SIG-M5 treated with dmso at 0.1 percent for 504 hours (cell line): ENCODE results near the gene TAF10.

ENCODE experiments used
- DNase-seq: peaks from one replicate; lab custom pipeline; 2025; ENCODE audit not compliant: unreplicated experiment; lab: John Stamatoyannopoulos, UW

The TAF10 gene

DNA sequence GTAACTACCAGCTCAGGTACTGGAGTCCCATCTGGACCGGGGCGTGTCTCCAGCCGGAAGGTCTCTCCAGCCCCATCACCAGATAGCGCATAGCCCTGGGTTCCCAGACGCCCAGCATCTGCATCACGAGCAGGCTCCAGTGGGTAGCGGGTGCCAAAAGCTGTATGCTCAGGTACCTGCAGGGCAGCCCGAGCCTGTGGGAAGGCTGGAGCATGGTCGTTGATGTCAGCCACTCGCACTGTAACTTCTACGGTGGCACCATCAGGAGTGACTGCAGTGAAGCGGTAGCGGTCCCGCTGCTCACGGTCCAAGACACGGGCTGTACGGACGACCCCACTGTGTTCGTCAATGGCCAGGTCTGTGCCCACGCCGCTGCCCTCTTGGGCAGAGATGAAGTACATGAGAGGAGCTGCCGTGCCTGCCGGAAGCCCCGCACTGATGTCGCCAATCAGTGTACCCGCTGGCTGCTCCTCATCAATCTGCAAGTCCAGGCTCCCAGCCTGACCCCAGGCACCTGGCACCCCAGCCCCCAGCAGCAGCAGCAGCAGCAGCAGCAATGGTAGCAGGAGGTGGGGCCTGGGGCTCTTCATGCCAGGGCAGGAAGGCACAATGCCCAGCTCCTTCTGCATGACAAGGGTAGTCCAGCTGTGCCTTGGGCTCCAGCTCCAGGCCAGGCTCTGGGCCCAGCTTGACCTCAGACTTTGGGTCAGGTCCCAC, 29.1 kb upstream of the TAF10 start:
- DNase-seq = no peak

- no peak for DNase-seq
These were observed 28.3 kb upstream of the TAF10 start for GRCh38 chr11:6640036-6640984.

DNA sequence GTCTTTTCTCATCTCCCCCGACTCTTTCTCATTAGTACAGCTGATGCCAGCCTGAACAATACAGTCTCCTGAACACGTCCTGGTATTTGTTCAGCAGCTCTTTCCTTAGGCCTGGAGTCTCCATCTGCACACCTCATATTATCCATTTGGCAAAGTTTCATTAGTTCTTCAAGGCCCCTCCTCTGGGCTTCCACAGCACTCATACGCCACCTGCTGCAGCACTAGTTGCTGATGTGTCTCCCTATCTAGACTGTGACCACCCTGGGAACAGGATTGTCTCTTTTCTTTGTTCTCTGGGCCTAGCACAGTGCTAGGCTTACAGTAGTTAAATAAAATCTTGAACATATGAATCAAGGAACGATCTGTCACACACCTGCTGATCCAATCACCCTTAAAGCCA, 26.4 kb upstream of the TAF10 start:
- DNase-seq = no peak

DNA sequence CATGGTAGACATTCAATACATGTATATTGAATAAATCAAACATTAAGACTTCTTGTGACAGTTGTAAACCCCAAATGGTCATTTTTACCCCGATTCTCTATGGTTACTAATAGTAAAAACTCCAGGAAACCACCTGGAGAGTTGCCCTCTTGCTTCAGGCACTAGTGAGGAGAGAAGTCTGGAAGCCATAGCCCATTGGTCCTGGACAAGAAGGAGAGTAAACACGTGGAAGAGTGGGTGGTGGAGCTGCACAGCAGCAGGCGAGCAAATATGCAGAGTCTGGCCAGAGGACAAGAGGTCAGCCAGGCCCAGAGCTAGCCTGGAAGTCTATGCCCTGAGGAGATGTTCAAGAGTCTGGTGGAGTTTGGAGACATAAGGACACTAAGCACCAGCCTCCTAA, 25.9 kb upstream of the TAF10 start:
- no peak for DNase-seq

DNA sequence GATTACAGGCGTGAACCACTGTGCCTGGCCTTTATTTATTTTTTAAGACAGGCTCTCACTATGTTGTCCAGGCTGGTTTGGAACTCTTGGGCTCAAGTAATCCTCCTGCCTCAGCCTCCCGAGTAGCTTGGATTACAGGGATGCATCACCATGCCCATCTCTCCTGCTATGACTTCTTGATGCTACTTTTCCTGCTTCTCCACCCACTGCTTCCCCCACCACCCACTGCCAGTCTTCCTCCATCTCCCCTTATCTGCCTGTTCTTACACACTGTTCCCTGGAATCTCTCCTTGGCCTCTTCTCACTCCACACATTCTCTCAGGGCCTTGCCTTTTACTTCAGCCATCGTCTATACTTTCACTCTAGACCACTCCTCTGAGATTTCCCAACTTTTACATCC, 24.5 kb upstream of the TAF10 start:
- no peak for DNase-seq

DNA sequence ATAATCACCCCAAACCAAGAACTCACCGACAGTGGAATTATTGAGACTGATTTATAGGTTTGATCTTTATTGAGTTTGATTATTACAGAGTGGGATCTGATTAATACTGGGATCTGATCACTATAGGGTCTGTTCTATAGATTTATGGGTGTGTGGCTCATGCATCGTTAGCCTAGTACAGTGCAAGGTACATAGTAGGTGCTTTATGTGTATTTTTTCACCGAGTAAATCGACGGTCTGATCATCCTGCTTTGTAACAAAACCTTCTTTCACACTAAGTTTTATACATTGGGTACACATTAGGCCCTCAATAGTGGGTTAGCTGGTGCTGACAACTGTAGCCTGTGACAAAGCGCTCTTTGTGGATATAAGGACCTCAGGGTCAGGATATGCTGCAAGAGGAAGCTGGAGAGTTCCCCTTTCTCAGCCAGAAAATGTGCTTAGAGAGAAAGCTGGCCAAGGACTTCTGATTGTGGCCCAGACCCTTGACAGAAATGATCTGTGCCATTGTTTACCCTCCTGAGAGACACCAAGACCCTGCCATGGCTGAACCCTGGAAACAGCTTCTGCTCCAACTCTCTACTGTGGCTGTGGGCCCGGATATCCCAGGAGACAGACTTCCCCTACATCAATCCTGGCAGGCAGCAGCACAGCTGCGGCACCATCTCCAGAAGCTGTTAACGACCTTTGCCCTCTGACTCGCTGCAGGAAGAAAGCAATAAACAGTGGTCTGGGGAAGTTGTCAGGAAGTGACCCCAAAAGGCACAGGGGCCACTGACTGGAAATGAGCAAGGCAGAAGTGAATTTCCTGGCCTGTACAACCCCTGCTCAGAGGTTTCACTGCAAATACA, 23.3 kb upstream of the TAF10 start:
- peak; percentile 77 for DNase-seq

DNA sequence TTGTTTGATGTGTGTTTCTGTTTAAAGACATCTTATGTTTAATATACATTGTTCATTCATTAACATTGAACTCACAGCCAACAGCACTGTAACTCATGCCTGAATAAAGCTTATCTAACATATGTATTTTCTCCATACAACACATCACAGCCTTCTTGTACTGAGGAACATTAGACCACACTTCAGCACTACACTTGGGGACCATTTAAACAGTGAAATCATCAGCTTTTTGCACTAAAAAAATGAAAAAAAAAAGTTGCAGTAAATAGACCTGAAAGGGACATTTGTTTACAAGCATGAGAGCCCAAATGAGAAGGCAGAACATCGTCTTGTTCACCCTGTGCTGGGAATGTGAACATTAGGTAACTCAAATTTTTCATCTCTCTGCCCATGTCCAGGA, 22.5 kb upstream of the TAF10 start:
- DNase-seq = no peak

GRCh38 chr11:6633422-6634408, 21.7 kb upstream of the TAF10 start:
- DNase-seq = no peak

DNA sequence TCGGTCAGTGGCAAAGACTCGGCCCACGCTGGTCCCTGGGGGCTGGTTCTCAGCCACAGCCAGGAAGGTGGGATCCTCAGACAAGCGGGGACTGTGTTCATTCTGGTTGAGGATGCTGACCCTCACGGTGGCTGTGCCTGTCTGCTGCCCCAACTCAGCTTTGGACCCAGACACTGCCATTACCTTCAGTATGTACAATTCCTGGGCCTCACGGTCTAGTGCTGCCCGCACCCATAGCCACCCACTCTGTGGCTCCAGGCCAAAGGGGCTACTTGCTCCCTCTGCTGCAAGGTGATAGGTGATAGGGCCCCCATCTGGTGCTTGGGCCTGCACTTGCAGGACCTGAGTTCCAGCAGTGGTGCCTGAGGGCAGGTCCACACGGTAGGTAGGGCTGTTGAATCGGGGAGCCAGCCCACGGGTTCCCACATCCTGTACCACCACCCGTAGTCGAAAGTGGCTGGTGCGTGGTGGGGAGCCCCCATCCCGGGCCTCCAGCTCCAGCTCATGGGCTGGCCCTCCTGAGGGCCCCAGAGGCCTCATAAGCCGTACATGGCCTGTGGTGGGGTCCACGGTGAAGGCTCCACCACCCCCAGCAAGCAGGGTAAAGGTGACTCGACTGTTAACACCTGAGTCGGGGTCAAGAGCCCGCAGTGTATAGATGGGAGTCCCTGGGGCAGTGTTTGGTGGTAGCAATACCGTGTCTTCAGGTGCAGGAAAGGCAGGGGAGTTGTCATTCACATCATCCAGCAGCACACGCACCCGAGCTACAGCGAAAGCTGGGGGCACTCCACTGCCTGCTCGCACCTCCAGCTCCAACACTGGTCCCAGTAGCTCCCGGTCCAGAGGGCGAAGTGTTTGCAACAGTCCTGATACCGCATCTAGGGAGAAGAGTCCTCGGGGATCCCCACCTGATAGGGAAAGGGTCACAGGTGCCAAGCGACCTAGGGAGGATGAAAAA, 20.4 kb upstream of the TAF10 start:
- no peak for DNase-seq

DNA sequence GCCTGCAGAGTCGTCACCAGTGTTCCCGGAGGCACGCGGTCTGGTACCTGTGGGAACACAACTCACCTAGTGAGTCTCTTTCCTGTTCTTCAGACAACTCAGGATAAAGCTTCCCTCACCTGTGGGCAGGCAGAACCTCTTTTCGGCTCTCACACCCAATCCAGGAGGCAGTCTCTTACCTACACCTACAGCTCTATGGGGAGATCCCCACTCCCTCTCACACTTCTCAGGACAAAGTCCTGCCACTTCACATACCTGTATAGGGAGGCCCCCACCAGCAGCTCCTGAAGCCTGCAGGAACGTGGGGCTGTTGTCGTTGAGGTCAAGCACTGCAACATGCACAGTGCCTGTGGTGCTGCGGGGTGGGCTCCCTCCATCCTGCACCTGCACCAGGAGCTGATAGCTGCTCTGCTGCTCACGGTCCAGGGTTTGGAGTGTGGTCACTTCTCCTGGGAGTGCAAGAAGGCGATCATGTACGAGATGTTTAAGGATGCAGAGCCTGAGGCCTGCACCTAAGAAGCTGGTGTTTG, 19.4 kb upstream of the TAF10 start:
- no peak for DNase-seq

- no peak for DNase-seq
These were observed 18.7 kb upstream of the TAF10 start for GRCh38 chr11:6630632-6631291.

DNA sequence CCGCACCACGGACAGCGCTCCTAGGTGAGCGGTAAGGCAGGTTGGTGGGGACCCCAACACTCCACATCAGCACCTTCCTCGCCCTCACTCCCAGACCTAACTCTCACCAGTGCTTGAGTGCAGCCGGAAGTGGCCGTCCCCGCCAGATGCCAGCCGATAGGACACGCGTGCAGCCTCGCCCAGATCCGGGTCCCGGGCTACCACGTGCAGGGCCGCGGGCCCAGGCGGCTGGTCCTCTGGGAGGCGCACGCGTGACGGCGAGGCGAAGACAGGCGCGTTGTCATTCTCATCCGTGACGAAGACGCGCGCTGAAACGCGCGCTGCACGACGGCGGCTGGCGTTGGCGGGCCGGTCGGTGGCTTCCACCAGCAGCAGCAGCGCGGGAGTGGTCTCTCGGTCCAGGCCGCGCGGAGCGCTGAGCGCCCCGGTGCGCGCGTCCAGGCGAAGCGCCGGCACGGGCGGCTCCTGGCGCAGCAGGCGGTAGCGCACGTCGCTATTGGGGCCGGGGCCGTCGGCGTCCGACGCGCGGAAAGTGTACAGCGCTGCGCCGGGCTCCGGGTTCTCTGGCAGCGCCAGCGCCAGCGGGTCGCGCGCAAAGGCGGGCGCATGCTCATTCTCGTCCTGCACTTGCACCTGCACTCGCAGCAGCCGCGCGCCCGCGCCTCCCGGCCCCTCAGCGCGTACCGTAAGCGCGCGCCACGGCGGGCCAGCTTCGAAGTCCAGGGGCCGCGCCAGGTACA, 18.0 kb upstream of the TAF10 start:
- no peak for DNase-seq

DNA sequence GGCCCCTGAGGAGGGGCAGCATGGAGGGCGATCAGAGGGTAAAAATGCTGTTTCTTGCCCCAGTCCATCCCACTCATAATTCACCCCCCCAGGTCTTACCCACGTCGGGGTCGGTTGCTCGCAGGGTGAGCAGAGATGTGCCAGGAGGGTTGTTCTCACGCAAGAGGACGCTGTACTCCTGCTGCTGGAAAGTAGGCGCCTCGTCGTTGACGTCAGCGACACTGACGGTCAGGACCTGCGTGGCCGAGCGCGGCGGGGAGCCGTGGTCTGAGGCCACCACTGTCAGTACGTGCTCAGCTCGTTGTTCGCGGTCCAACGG, 17.5 kb upstream of the TAF10 start:
- DNase-seq = no peak

DNA sequence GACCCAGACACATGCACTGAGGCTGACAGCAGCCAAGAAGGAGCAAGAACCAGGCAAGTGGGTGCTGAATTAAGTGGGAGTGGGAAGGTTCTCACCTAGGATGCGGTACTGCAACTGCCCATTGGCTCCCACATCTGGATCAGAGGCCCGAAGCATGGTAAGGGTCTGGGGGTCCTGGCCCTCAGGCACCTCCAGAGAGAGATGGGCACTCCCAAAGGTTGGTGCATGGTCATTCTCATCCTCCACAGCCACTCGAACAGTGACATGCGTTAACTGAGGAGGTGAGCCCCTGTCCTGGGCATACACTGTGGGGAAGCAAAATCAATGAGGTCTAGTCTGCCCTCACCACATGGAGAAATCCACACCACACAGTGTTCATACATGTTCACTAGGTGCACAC, 16.5 kb upstream of the TAF10 start:
- no peak for DNase-seq

DNA sequence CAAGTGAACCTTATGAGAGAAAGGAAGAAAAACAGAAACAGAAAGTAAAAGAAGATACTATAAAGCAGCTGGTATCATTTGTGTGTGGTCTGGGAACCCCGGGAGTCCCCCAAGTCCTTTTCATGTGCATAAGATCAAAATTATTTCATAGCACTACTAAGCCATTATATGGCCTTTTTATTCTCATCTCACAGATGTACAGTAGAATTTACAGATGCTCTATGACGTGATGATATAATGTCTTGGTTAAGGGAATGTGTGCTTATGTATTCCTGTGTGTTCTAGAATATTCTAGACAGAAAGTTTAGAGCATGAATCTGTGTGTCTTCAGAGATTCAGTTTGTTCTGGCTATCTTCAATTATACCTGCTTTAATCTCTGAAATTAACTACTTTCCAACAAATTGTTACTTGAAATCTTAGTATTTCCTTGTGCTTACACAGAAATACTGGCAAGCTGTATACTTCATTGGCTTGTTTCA, 15.8 kb upstream of the TAF10 start:
- no peak for DNase-seq

- no peak for DNase-seq
These were observed 15.2 kb upstream of the TAF10 start for GRCh38 chr11:6626971-6627761.
